Measurements from ENCODE around the gene TMEM132D.

GRCh38 chr12:129701631-129702101 is 202.2 kb downstream of the TMEM132D start:
- TF ChIP-seq CTCF (IDR thresholded peaks at IDR 0.05), result no peak
- no peak for TF ChIP-seq POLR2A (IDR thresholded peaks at IDR 0.05)

Measured in body of pancreas (tissue), 4 donors.